Transverse colon (tissue), 4 donors: Measurements from ENCODE around the gene CARM1.
A peak's percentile ranks its signal among the peaks of the same experiment; 100 is the strongest.

Experiments
- CTCF ChIP-seq, 5 experiments: fragments of 200-600 bp in 3 of 5; fragments of 450-650 bp in 2 of 5; sonication (generic) in 3 of 5; IDR thresholded peaks; 1 replicate in 2 of 5; 2 replicates in 3 of 5; pipeline ENCODE4 v1.5.1; 2016 to 2017; ENCODE audit warnings: antibody characterized with exemption in 5 of 5, inconsistent platforms in 3 of 5, mild to moderate bottlenecking in 2 of 5, moderate library complexity in 1 of 5
- EP300 ChIP-seq: sonication (generic); formaldehyde crosslinking; IDR thresholded peaks from one replicate; pipeline ENCODE4 v1.6.1; 2017; ENCODE audit warnings: antibody characterized with exemption, low read depth
- POLR2A ChIP-seq: fragments of 450-650 bp; IDR thresholded peaks from one replicate; pipeline ENCODE4 v1.6.1; 2016; ENCODE audit warnings: antibody characterized with exemption, mild to moderate bottlenecking, moderate library complexity
- POLR2AphosphoS5 ChIP-seq, 3 donors: sonication (generic); formaldehyde crosslinking; IDR thresholded peaks; one replicate each; pipeline ENCODE4 v1.6.1; 2016; ENCODE audit warnings: antibody characterized with exemption in 3 of 3

DNA sequence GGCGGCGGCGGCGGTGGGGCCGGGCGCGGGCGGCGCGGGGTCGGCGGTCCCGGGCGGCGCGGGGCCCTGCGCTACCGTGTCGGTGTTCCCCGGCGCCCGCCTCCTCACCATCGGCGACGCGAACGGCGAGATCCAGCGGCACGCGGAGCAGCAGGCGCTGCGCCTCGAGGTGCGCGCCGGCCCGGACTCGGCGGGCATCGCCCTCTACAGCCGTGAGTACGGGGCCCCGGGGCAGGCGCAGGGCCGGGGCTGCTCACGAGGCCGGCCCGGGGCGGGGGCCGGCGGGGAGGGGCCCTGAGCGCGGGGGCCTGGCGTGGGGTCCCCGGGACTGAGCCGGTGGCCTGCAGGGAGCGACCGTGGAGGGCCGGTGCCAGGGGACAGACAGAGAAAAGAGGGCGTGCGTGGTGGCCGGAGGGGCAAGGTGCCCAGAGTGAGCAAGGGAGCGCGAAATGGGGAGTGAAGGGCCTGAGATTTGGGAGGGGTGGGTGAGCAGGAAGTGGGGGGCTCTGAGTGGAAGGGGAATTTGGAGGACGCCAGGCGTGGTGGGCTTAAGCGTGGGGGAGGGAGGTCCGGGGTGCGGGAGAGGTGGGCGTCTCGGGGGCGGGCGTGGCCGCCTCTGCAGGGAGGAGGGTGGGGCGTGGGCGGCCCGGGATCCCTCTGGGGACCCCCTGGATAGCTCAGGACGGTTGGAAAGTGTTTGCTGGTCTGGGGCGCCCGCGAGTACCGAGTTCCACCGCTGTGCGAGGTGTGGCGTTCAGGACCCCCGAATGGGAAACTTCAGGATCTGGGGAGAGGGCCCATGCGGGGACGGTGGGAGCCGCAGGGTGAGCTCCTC, 575 bp downstream of the CARM1 start:
- TF ChIP-seq CTCF (IDR thresholded peaks at IDR 0.05) (peak; percentile 12 to 66 (median 30)), EP300 (no peak), POLR2A (no peak), POLR2AphosphoS5 (IDR thresholded peaks at IDR 0.05) (no peak)
